Measurements from ENCODE around the gene CIBAR2.
A peak's percentile ranks its signal among the peaks of the same experiment; 100 is the strongest.
"Not testable (repeated sequence)": the region's sequence is repeated elsewhere in the genome, so short reads cannot be mapped to it uniquely, and the experiment has no call there.

CIBAR2 gene

GRCh38 chr16:85132456-85133289 is 20.4 kb upstream of the CIBAR2 start:
- in situ Hi-C loops (cut with MboI; ENCODE audit: low pct_unique_long_range_greater_than_20kb, low sequenced_read_pairs), result no loop called here
- DNase-seq, result no peak

GRCh38 chr16:85130705-85131028 is 18.4 kb upstream of the CIBAR2 start:
- in situ Hi-C loops (cut with MboI; ENCODE audit: low pct_unique_long_range_greater_than_20kb, low sequenced_read_pairs), result no loop called here
- DNase-seq, result no peak

GRCh38 chr16:85129876-85130704 is 17.8 kb upstream of the CIBAR2 start:
- in situ Hi-C loops (cut with MboI; ENCODE audit: low pct_unique_long_range_greater_than_20kb, low sequenced_read_pairs), result no loop called here
- no peak for DNase-seq

- in situ Hi-C loops (cut with MboI; ENCODE audit: low pct_unique_long_range_greater_than_20kb, low sequenced_read_pairs), result no loop called here
- DNase-seq, result no peak
These were observed 16.0 kb upstream of the CIBAR2 start for GRCh38 chr16:85128079-85128837.

- in situ Hi-C loops (cut with MboI; ENCODE audit: low pct_unique_long_range_greater_than_20kb, low sequenced_read_pairs), result no loop called here
- no peak for DNase-seq
These were observed 15.1 kb upstream of the CIBAR2 start for GRCh38 chr16:85127379-85127723.

- peak; percentile 35 for DNase-seq
- in situ Hi-C loops (cut with MboI; ENCODE audit: low pct_unique_long_range_greater_than_20kb, low sequenced_read_pairs), result no loop called here
These were observed 14.6 kb upstream of the CIBAR2 start for GRCh38 chr16:85126705-85127378.

GRCh38 chr16:85126394-85126704 is 14.1 kb upstream of the CIBAR2 start:
- in situ Hi-C loops (cut with MboI; ENCODE audit: low pct_unique_long_range_greater_than_20kb, low sequenced_read_pairs), result no loop called here
- no peak for DNase-seq

GRCh38 chr16:85125570-85126393 is 13.5 kb upstream of the CIBAR2 start:
- DNase-seq, result no peak
- in situ Hi-C loops (cut with MboI; ENCODE audit: low pct_unique_long_range_greater_than_20kb, low sequenced_read_pairs), result no loop called here

GRCh38 chr16:85124636-85125346 is 12.5 kb upstream of the CIBAR2 start:
- in situ Hi-C loops (cut with MboI; ENCODE audit: low pct_unique_long_range_greater_than_20kb, low sequenced_read_pairs), result no loop called here

GRCh38 chr16:85123891-85124635 is 11.8 kb upstream of the CIBAR2 start:
- no peak for DNase-seq
- in situ Hi-C loops (cut with MboI; ENCODE audit: low pct_unique_long_range_greater_than_20kb, low sequenced_read_pairs), result no loop called here

More at GRCh38 chr16:85124636-85125346, 12.5 kb upstream of the CIBAR2 start:
- DNase-seq, result no peak

GRCh38 chr16:85123441-85123840 is 11.2 kb upstream of the CIBAR2 start:
- in situ Hi-C loops (cut with MboI; ENCODE audit: low pct_unique_long_range_greater_than_20kb, low sequenced_read_pairs); DNase-seq: not testable (repeated sequence)

GRCh38 chr16:85120006-85120340 is 7.7 kb upstream of the CIBAR2 start:
- DNase-seq, result no peak
- in situ Hi-C loops (cut with MboI; ENCODE audit: low pct_unique_long_range_greater_than_20kb, low sequenced_read_pairs), result no loop called here

- in situ Hi-C loops (cut with MboI; ENCODE audit: low pct_unique_long_range_greater_than_20kb, low sequenced_read_pairs), result no loop called here
- no peak for DNase-seq
These were observed 5.1 kb upstream of the CIBAR2 start for GRCh38 chr16:85117418-85117817.

- in situ Hi-C loops (cut with MboI; ENCODE audit: low pct_unique_long_range_greater_than_20kb, low sequenced_read_pairs), result no loop called here
- peak; percentile 82 for DNase-seq
These were observed 2.8 kb upstream of the CIBAR2 start for GRCh38 chr16:85114909-85115567.

- in situ Hi-C loops (cut with MboI; ENCODE audit: low pct_unique_long_range_greater_than_20kb, low sequenced_read_pairs), result no loop called here
- no peak for DNase-seq
These were observed 1.6 kb upstream of the CIBAR2 start for GRCh38 chr16:85113913-85114312.

- in situ Hi-C loops (cut with MboI; ENCODE audit: low pct_unique_long_range_greater_than_20kb, low sequenced_read_pairs), result no loop called here
- DNase-seq, result no peak
These were observed 979 bp upstream of the CIBAR2 start for GRCh38 chr16:85113168-85113733.

GRCh38 chr16:85111184-85111583 is 1.1 kb downstream of the CIBAR2 start:
- in situ Hi-C loops (cut with MboI; ENCODE audit: low pct_unique_long_range_greater_than_20kb, low sequenced_read_pairs), result no loop called here
- no peak for DNase-seq

Measured in KBM-7 (cell line).